Gastrocnemius medialis (tissue), 4 donors: ENCODE results near the gene IRF3.

Experiments
- CTCF ChIP-seq, 5 experiments: fragments of 450-650 bp in 3 of 5; fragments of 200-600 bp in 2 of 5; sonication (generic) in 2 of 5; IDR thresholded peaks in 4 of 5; conservative IDR thresholded peaks in 1 of 5; 1 replicate in 4 of 5; 2 replicates in 1 of 5; pipeline ENCODE4 v1.5.1; 2016 to 2019; ENCODE audit warnings: antibody characterized with exemption in 5 of 5, mild to moderate bottlenecking in 3 of 5, moderate library complexity in 3 of 5
- POLR2A ChIP-seq, 2 donors: fragments of 450-650 bp; IDR thresholded peaks; one replicate each; pipeline ENCODE4 v1.6.1; 2017; ENCODE audit warnings: antibody characterized with exemption in 2 of 2, mild to moderate bottlenecking in 2 of 2, moderate library complexity in 2 of 2

GRCh38 chr19:49683814-49684250, 18.2 kb upstream of the IRF3 start:
- no peak for TF ChIP-seq CTCF (IDR thresholded peaks at IDR 0.05 in 4 of 5, conservative IDR thresholded peaks at IDR 0.05 in 1 of 5)
- no peak for TF ChIP-seq POLR2A (IDR thresholded peaks at IDR 0.05)
